GM13977 (cell line): ENCODE measurements around the gene RMC1.
A peak's percentile ranks its signal among the peaks of the same experiment; 100 is the strongest.
"Not testable (repeated sequence)": the region's sequence is repeated elsewhere in the genome, so short reads cannot be mapped to it uniquely, and the experiment has no call there.

ENCODE experiments used
- DNase-seq: peaks from one replicate; pipeline ENCODE4 v3.0.0; 2012; ENCODE audit warnings: low spot score
- CTCF ChIP-seq: IDR thresholded peaks from 2 replicates; pipeline ENCODE4 v1.5.1; 2012; ENCODE audit warnings: mild to moderate bottlenecking, control low read depth; ENCODE audit not compliant: insufficient read depth; ENCODE audit errors: extremely low read depth, missing control alignments
- in situ Hi-C: fragments of 300-500 bp; cut with MboI; formaldehyde crosslinking; loops from one replicate; pipeline ENCODE4 v1.12.0; 2022; ENCODE audit warnings: low sequenced_read_pairs, low pct_unique_long_range_greater_than_20kb, mixed read lengths, inconsistent platforms; ENCODE audit not compliant: unreplicated experiment

Gene RMC1

GRCh38 chr18:23485386-23485785 is 17.9 kb upstream of the RMC1 start:
- in situ Hi-C loops = no loop called here
- DNase-seq = no peak
- no peak for TF ChIP-seq CTCF

- in situ Hi-C loops = no loop called here
- no peak for TF ChIP-seq CTCF
- peak; percentile 37 for DNase-seq
Observed at GRCh38 chr18:23487738-23488570, 15.4 kb upstream of the RMC1 start.

GRCh38 chr18:23489586-23489985 is 13.7 kb upstream of the RMC1 start:
- in situ Hi-C loops = not testable (repeated sequence)

GRCh38 chr18:23493654-23494053 is 9.7 kb upstream of the RMC1 start:
- TF ChIP-seq CTCF = no peak
- no peak for DNase-seq
- in situ Hi-C loops = no loop called here

More at GRCh38 chr18:23489586-23489985, 13.7 kb upstream of the RMC1 start:
- not testable (repeated sequence) for DNase-seq

GRCh38 chr18:23494992-23495391 is 8.3 kb upstream of the RMC1 start:
- in situ Hi-C loops = no loop called here
- no peak for TF ChIP-seq CTCF
- no peak for DNase-seq

GRCh38 chr18:23495723-23496440 is 7.4 kb upstream of the RMC1 start:
- no peak for DNase-seq
- in situ Hi-C loops = no loop called here

More at GRCh38 chr18:23495723-23496440, 7.4 kb upstream of the RMC1 start:
- no peak for TF ChIP-seq CTCF
